PC-9 (cell line): ENCODE measurements around the gene LRWD1. TPM values are rescaled to one million over a fixed set of nuclear protein-coding genes. Genes with fewer than 3 reads are reported as not detected.

Source experiments
- BruUV-seq: library from RNA; stranded (reverse); fragments of 400-500 nt; replicated peaks from 2 replicates; lab custom pipeline; 2021; lab: Mats Ljungman, UMichigan
- CTCF ChIA-PET: fragments of 300-600 bp; sonication (Branson Sonifier 250); formaldehyde crosslinking; loops from one replicate; lab custom pipeline; 2022; ENCODE audit warnings: antibody characterized with exemption; lab: Charles Lee
- POLR2A ChIA-PET: fragments of 300-600 bp; sonication (Branson Sonifier 250); formaldehyde crosslinking; loops from one replicate; lab custom pipeline; 2022; ENCODE audit warnings: antibody characterized with exemption; ENCODE audit not compliant: unreplicated experiment; lab: Charles Lee
- DNase-seq, 2 experiments: peaks; one replicate each; pipeline versions ENCODE4 v3.0.0 to v3.0.0-alpha.2; 2015 to 2022; ENCODE audit warnings: mixed read lengths in 1 of 2
- H2AFZ ChIP-seq: fragments of 200-600 bp; sonication (generic); 2 replicates; pipeline ENCODE4 v1.8.1; 2017; ENCODE audit warnings: antibody characterized with exemption
- H3F3A ChIP-seq: fragments of 200-600 bp; sonication (generic); 2 replicates; pipeline ENCODE4 v1.8.1; 2017; ENCODE audit warnings: antibody characterized with exemption, mild to moderate bottlenecking, low read depth; ENCODE audit not compliant: insufficient read depth
- H3K27ac ChIP-seq: fragments of 200-600 bp; sonication (generic); 2 replicates; pipeline ENCODE4 v1.6.1; 2016; ENCODE audit warnings: mixed run types
- H3K27me3 ChIP-seq: fragments of 200-600 bp; sonication (generic); 2 replicates; pipeline ENCODE4 v1.6.1; 2016; ENCODE audit warnings: low read depth, mixed run types; ENCODE audit not compliant: insufficient read depth
- H3K36me3 ChIP-seq: fragments of 200-600 bp; sonication (generic); 2 replicates; pipeline ENCODE4 v1.6.1; 2016; ENCODE audit warnings: low read depth, mixed run types
- H3K4me1 ChIP-seq: fragments of 200-600 bp; sonication (generic); replicated peaks from 2 replicates; pipeline ENCODE4 v1.6.1; 2016; ENCODE audit warnings: mixed run types; ENCODE audit not compliant: insufficient read depth
- H3K4me2 ChIP-seq: fragments of 200-600 bp; sonication (generic); 2 replicates; pipeline ENCODE4 v1.6.1; 2017; ENCODE audit warnings: mixed run types
- H3K4me3 ChIP-seq: fragments of 200-600 bp; sonication (generic); 2 replicates; pipeline ENCODE4 v1.6.1; 2016; ENCODE audit warnings: mixed run types
- H3K79me2 ChIP-seq: fragments of 200-600 bp; sonication (generic); 2 replicates; pipeline ENCODE4 v1.6.1; 2017; ENCODE audit warnings: low read depth, mixed run types
- H3K9me2 ChIP-seq: fragments of 200-600 bp; sonication (generic); 2 replicates; pipeline ENCODE4 v1.8.1; 2017; ENCODE audit warnings: mild to moderate bottlenecking; ENCODE audit not compliant: insufficient read depth
- H3K9me3 ChIP-seq: fragments of 200-600 bp; sonication (generic); 2 replicates; pipeline ENCODE4 v1.8.1; 2016; ENCODE audit warnings: low read depth; ENCODE audit not compliant: insufficient read depth
- H4K20me1 ChIP-seq: fragments of 200-600 bp; sonication (generic); 2 replicates; pipeline ENCODE4 v1.8.1; 2017; ENCODE audit not compliant: insufficient read depth
- CTCF ChIP-seq: fragments of 200-600 bp; sonication (generic); conservative IDR thresholded peaks from 2 replicates; pipeline ENCODE4 v1.6.1; 2017; ENCODE audit warnings: mixed run types, antibody characterized with exemption, mild to moderate bottlenecking, moderate library complexity
- EZH2 ChIP-seq: fragments of 200-600 bp; sonication (generic); IDR thresholded peaks from 2 replicates; pipeline ENCODE4 v1.8.0; 2017; ENCODE audit warnings: antibody characterized with exemption, low read depth
- intact Hi-C: fragments of 100-400 bp; cut with micrococcal nuclease; formaldehyde crosslinking; loops from one replicate; pipeline ENCODE4 v1.10.0; 2022; ENCODE audit not compliant: unreplicated experiment
- total RNA-seq: library from RNA; stranded (reverse); gene quantifications from 2 replicates; pipeline ENCODE4 v1.2.3, GENCODE V29; 2021

LRWD1 gene
- total RNA-seq, 1 experiment from 2014 or later = 35.3 TPM

- 0 out of 2 replicates have a peak, but pooled peaks cover 6% of the 10 kb centered on the region for H3K4me1 ChIP-seq
- peak overlapping the region; percentile 84 for H3K4me3 ChIP-seq
- intact Hi-C loops = no loop called here
- no peaks in the 10 kb centered on the region for H3K9me3 ChIP-seq
- no peaks in the 10 kb centered on the region for H4K20me1 ChIP-seq
- H3K4me2 ChIP-seq = peak overlapping the region; percentile 74
- peaks cover 17% of the 10 kb centered on the region for H3F3A ChIP-seq
- no peak for DNase-seq
- no peaks in the 10 kb centered on the region for H3K79me2 ChIP-seq
- TSS peak; percentile 41 for BruUV-seq
- H2AFZ ChIP-seq = peak overlapping the region; percentile 83
- TF ChIP-seq CTCF = no peak
- TF ChIP-seq EZH2 = no peak
- no peaks in the 10 kb centered on the region for H3K36me3 ChIP-seq
- H3K27ac ChIP-seq = no peak overlapping the region
- ChIA-PET POLR2A (interaction anchor here (0.6 kb wide), 1 partner anchor 1325 kb away, joined by 3 read pairs; no protein-coding TSS in a partner anchor), CTCF (interaction anchor here (0.6 kb wide), 3 partner anchors 31 to 53 kb away, joined by 4 to 14 read pairs (median 6); partner anchors contain the start of gene PRKRIP1)
- H3K27me3 ChIP-seq = no peaks in the 10 kb centered on the region
- no peaks in the 10 kb centered on the region for H3K9me2 ChIP-seq
Observed at GRCh38 chr7:102434039-102434486, 30.7 kb upstream of the LRWD1 start.

GRCh38 chr7:102436118-102436517 is 28.7 kb upstream of the LRWD1 start:
- Histone ChIP-seq H3K4me2 (no peak overlapping the region), H3K4me3 (no peak overlapping the region), H3K9me3 (no peaks in the 10 kb centered on the region), H2AFZ (no peak overlapping the region), H3K36me3 (no peaks in the 10 kb centered on the region), H4K20me1 (no peaks in the 10 kb centered on the region; the same call in 1 of the 2 replicates), H3K4me1 (peaks cover 22% of the 10 kb centered on the region), H3K27me3 (no peaks in the 10 kb centered on the region), H3F3A (peaks cover 32% of the 10 kb centered on the region), H3K9me2 (no peaks in the 10 kb centered on the region), H3K27ac (no peak overlapping the region), H3K79me2 (no peaks in the 10 kb centered on the region)
- no peak for TF ChIP-seq CTCF
- no peak for TF ChIP-seq EZH2
- CTCF ChIA-PET = no interaction called here
- intact Hi-C loops = no loop called here
- no peak for DNase-seq
- POLR2A ChIA-PET = interaction anchor here (0.6 kb wide), 1 partner anchor 129 kb away, joined by 7 read pairs; no protein-coding TSS in a partner anchor
- no TSS peak for BruUV-seq

- CTCF ChIA-PET = interaction anchor here (0.6 to 1.1 kb wide), 2 partner anchors 8 to 27 kb away, joined by 4 to 6 read pairs; no protein-coding TSS in a partner anchor
- no peaks in the 10 kb centered on the region for H3K27me3 ChIP-seq
- H3K9me3 ChIP-seq = no peaks in the 10 kb centered on the region
- H4K20me1 ChIP-seq = no peaks in the 10 kb centered on the region; the same call in 1 of the 2 replicates
- BruUV-seq = no TSS peak
- TF ChIP-seq CTCF (no peak), EZH2 (no peak)
- H3K4me3 ChIP-seq = no peak overlapping the region
- DNase-seq = peak; percentile 86 to 93
- POLR2A ChIA-PET = interaction anchor here (0.7 kb wide), 1 partner anchor 45 kb away, joined by 4 read pairs; no protein-coding TSS in a partner anchor
- H3K9me2 ChIP-seq = no peaks in the 10 kb centered on the region
- no peaks in the 10 kb centered on the region for H3K36me3 ChIP-seq
- no peaks in the 10 kb centered on the region for H3K79me2 ChIP-seq
- H2AFZ ChIP-seq = no peak overlapping the region
- intact Hi-C loops = loop anchor here (1.0 kb wide), 1 partner anchor 8 kb away; no protein-coding TSS in a partner anchor
- H3K4me2 ChIP-seq = peak overlapping the region; percentile 29
- peaks cover 16% of the 10 kb centered on the region for H3K4me1 ChIP-seq
- H3F3A ChIP-seq = peaks cover 16% of the 10 kb centered on the region; the same call in 1 of the 2 replicates
- H3K27ac ChIP-seq = peak overlapping the region; percentile 55
Observed at GRCh38 chr7:102439963-102440795, 24.6 kb upstream of the LRWD1 start.
